ENCODE data around the gene ANKRD13B.

DNA sequence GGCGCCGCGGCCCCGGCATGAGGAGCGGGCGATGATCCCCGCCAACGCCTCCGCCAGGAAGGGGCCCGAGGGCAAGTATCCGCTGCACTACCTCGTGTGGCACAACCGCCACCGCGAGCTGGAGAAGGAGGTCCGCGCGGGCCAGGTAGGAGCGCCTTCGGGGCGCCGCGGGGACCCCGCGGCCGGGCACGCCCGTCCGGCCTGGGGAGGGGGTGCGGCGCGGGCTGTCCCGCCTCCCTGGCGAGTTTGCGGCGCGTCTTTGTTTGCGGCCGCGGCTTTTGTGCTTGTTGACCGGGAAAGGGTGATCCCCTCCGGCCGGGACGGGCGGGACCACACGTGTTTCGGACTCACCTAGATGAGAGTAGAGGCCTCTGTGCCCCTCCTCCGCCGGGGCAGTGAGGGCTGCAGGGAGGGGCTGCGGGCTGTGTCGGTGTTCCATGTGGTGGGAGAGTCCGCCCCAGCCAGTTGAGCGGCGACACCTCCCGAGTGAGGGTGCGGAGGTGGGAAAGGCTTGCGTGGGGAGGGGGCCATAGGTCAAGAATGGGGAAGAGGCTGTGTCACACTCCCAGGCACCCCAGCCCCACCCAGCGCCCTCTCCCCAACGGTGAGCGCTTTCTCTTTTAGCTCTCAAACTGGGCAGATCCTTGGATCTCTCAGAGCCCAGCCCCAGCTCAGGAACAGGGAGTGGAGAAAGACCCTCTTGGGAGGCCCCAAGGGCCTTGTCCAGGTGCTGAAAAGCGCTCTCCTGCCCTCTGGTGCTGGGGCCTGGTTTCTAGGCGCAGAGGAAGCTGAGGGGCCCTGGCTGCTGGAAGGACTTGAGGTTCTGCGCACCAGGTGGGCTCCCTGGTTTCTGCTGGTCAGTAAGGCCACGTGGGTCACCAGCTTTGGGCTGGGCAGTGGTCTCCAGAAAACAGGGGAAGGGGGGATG lies 923 bp downstream of the ANKRD13B start:
- TF ChIP-seq POLR2AphosphoS5 (IDR thresholded peaks at IDR 0.05; ENCODE audit: low read depth, low read length) (no peak), SIN3A (IDR thresholded peaks at IDR 0.05; ENCODE audit: borderline replicate concordance, insufficient read depth, low read depth, low read length) (peak; percentile 99)
- TF ChIP-seq, protein P1, sequence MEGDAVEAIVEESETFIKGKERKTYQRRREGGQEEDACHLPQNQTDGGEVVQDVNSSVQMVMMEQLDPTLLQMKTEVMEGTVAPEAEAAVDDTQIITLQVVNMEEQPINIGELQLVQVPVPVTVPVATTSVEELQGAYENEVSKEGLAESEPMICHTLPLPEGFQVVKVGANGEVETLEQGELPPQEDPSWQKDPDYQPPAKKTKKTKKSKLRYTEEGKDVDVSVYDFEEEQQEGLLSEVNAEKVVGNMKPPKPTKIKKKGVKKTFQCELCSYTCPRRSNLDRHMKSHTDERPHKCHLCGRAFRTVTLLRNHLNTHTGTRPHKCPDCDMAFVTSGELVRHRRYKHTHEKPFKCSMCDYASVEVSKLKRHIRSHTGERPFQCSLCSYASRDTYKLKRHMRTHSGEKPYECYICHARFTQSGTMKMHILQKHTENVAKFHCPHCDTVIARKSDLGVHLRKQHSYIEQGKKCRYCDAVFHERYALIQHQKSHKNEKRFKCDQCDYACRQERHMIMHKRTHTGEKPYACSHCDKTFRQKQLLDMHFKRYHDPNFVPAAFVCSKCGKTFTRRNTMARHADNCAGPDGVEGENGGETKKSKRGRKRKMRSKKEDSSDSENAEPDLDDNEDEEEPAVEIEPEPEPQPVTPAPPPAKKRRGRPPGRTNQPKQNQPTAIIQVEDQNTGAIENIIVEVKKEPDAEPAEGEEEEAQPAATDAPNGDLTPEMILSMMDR (IDR thresholded peaks at IDR 0.05): no peak; the same call in 1 of the 2 replicates
